Measurements from ENCODE around the gene RREB1.

GRCh38 chr6:7243179-7243981 lies 135.6 kb downstream of the RREB1 start:
- TF ChIP-seq CTCF (IDR thresholded peaks at IDR 0.05; ENCODE audit: insufficient read depth, low read length, poor library complexity, severe bottlenecking) (peak; percentile 94), EZH2phosphoT487 (conservative IDR thresholded peaks at IDR 0.05; ENCODE audit: low read length) (no peak)
